Measurements from ENCODE around the gene LY6G6D.

The LY6G6D gene

GRCh38 chr6:31734247-31734820 is 19.2 kb downstream of the LY6G6D start:
- in situ Hi-C loops (cut with MboI; ENCODE audit: low sequenced_read_pairs), result no loop called here

- in situ Hi-C loops (cut with MboI; ENCODE audit: low sequenced_read_pairs), result no loop called here
These were observed 19.8 kb downstream of the LY6G6D start for GRCh38 chr6:31734821-31735406.

- in situ Hi-C loops (cut with MboI; ENCODE audit: low sequenced_read_pairs), result no loop called here
These were observed 21.0 kb downstream of the LY6G6D start, which contains the start of gene CLIC1 for GRCh38 chr6:31736021-31736767. Gene CLIC1, minus strand, starts transcription at chr6:31736530. Its CDS starts 230 bp downstream, at chr6:31736300.

GRCh38 chr6:31736768-31737314 is 21.7 kb downstream of the LY6G6D start:
- in situ Hi-C loops (cut with MboI; ENCODE audit: low sequenced_read_pairs), result no loop called here

- in situ Hi-C loops (cut with MboI; ENCODE audit: low sequenced_read_pairs), result no loop called here
These were observed 22.3 kb downstream of the LY6G6D start for GRCh38 chr6:31737315-31737990.

- in situ Hi-C loops (cut with MboI; ENCODE audit: low sequenced_read_pairs), result no loop called here
These were observed 23.1 kb downstream of the LY6G6D start for GRCh38 chr6:31737991-31738979.

GRCh38 chr6:31739639-31740396 is 24.7 kb downstream of the LY6G6D start, which contains the start of gene MSH5:
Gene MSH5, plus strand, starts transcription at chr6:31740005. Its CDS starts 462 bp downstream, at chr6:31740467.
- in situ Hi-C loops (cut with MboI; ENCODE audit: low sequenced_read_pairs), result no loop called here

GRCh38 chr6:31740397-31741223 is 25.5 kb downstream of the LY6G6D start:
- in situ Hi-C loops (cut with MboI; ENCODE audit: low sequenced_read_pairs), result no loop called here

GRCh38 chr6:31741815-31742214 is 26.7 kb downstream of the LY6G6D start:
- in situ Hi-C loops (cut with MboI; ENCODE audit: low sequenced_read_pairs), result no loop called here

GRCh38 chr6:31742894-31743293 is 27.7 kb downstream of the LY6G6D start:
- in situ Hi-C loops (cut with MboI; ENCODE audit: low sequenced_read_pairs), result no loop called here

GRCh38 chr6:31744422-31744821 is 29.3 kb downstream of the LY6G6D start:
- in situ Hi-C loops (cut with MboI; ENCODE audit: low sequenced_read_pairs), result no loop called here

GRCh38 chr6:31749301-31750036 is 34.3 kb downstream of the LY6G6D start:
- in situ Hi-C loops (cut with MboI; ENCODE audit: low sequenced_read_pairs), result no loop called here

- in situ Hi-C loops (cut with MboI; ENCODE audit: low sequenced_read_pairs), result no loop called here
These were observed 35.4 kb downstream of the LY6G6D start for GRCh38 chr6:31750411-31751022.

GRCh38 chr6:31752739-31753319 is 37.7 kb downstream of the LY6G6D start:
- in situ Hi-C loops (cut with MboI; ENCODE audit: low sequenced_read_pairs), result no loop called here

GRCh38 chr6:31758281-31758680 is 43.1 kb downstream of the LY6G6D start:
- in situ Hi-C loops (cut with MboI; ENCODE audit: low sequenced_read_pairs), result no loop called here

GRCh38 chr6:31760790-31761189 is 45.6 kb downstream of the LY6G6D start:
- in situ Hi-C loops (cut with MboI; ENCODE audit: low sequenced_read_pairs), result no loop called here

- in situ Hi-C loops (cut with MboI; ENCODE audit: low sequenced_read_pairs), result no loop called here
These were observed 46.2 kb downstream of the LY6G6D start for GRCh38 chr6:31761343-31761742.

Data from hTERT RPE-1 (cell line).